ENCODE results near the gene EIF4E. TPM values are rescaled to one million over a fixed set of nuclear protein-coding genes. Genes with fewer than 3 reads are reported as not detected.

The EIF4E gene
- total RNA-seq, 4 donors from 2014 or later, result 35.7 to 67.5 (median 56.0) TPM

DNA sequence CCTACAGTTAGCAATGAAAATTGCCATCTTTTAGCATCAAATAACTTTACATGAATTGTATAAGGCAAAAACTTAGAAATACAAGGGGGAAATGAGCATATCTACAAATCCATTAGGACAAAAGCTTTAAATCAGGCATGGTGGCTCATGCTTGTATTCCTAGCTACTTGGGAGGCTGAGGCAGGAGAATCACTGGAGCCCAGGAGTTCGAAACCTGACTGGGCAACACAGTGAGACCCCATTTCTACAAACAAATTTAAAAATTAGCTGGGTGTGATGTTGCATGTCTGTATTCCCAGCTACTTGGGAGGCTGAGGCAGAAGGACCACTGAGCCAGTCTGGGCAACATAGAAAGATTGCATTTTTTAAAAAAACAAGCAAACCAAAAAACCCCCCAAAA, 61.3 kb downstream of the EIF4E start:
- ATAC-seq (no peak), DNase-seq (no peak)
- Histone ChIP-seq H3K36me3 (no peaks in the 10 kb centered on the region), H3K9me3 (no peaks in the 10 kb centered on the region), H3K4me3 (no peak overlapping the region), H3K4me1 (no peaks in the 10 kb centered on the region), H3K27ac (no peak overlapping the region), H3K27me3 (no peaks in the 10 kb centered on the region)
- TF ChIP-seq, protein P1, sequence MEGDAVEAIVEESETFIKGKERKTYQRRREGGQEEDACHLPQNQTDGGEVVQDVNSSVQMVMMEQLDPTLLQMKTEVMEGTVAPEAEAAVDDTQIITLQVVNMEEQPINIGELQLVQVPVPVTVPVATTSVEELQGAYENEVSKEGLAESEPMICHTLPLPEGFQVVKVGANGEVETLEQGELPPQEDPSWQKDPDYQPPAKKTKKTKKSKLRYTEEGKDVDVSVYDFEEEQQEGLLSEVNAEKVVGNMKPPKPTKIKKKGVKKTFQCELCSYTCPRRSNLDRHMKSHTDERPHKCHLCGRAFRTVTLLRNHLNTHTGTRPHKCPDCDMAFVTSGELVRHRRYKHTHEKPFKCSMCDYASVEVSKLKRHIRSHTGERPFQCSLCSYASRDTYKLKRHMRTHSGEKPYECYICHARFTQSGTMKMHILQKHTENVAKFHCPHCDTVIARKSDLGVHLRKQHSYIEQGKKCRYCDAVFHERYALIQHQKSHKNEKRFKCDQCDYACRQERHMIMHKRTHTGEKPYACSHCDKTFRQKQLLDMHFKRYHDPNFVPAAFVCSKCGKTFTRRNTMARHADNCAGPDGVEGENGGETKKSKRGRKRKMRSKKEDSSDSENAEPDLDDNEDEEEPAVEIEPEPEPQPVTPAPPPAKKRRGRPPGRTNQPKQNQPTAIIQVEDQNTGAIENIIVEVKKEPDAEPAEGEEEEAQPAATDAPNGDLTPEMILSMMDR (IDR thresholded peaks at IDR 0.05 in 4 of 5, conservative IDR thresholded peaks at IDR 0.05 in 1 of 5), result no peak
- no peak for TF ChIP-seq POLR2A (IDR thresholded peaks at IDR 0.05)
- in situ Hi-C loops (cut with MboI; ENCODE audit: low sequenced_read_pairs in 4 of 4) (no loop called here), intact Hi-C loops (cut with DNase I; ENCODE audit: low total_unique reads) (no loop called here)

DNA sequence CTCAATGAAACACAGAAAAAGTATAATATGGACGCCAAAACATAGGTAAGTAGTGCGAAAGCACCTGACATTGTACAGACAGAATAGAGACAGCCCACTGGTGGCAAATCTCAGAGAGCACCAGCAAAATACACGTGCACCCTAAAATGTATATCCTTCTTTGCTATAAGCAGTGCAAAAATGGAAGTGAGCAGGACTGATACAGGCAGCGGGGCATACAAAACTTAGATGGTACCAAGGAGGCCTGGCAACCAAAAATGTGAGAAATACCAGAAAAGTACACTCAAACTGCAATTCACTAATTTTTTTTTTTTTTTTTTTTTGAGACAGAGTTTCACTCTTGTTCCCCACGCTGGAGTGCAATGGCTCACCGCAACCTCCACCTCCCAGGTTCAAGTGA, 63.9 kb downstream of the EIF4E start:
- no peak overlapping the region for H3K4me3 ChIP-seq
- H3K9me3 ChIP-seq, result no peaks in the 10 kb centered on the region
- no peaks in the 10 kb centered on the region for H3K27me3 ChIP-seq
- in situ Hi-C loops (cut with MboI; ENCODE audit: low sequenced_read_pairs in 4 of 4), result no loop called here
- H3K27ac ChIP-seq, result no peak overlapping the region
- H3K36me3 ChIP-seq, result no peaks in the 10 kb centered on the region
- intact Hi-C loops (cut with DNase I; ENCODE audit: low total_unique reads), result no loop called here
- no peak for DNase-seq
- TF ChIP-seq, protein P1 (IDR thresholded peaks at IDR 0.05 in 4 of 5, conservative IDR thresholded peaks at IDR 0.05 in 1 of 5), result no peak
- no peak for TF ChIP-seq POLR2A (IDR thresholded peaks at IDR 0.05)
- no peaks in the 10 kb centered on the region for H3K4me1 ChIP-seq
- no peak for ATAC-seq

DNA sequence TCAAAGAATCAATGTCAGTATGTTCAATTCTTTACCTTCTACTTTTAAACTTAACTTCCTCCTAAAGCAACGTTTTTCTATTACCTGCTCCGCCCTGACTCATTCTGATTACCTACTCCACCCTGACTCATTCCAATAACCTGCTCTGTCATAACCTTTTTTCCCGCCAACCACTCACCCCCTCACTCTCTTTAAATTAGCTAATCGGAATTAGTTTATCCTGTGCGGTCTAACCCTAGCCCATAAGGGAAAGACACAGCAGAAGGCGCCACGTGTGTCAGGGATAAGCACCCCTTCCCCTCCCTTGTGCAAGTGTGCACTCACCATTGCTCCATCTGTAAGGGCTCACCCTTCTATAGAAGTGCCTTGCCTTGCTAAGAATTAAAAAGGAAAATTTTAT, 64.4 kb downstream of the EIF4E start:
- intact Hi-C loops (cut with DNase I; ENCODE audit: low total_unique reads) (no loop called here), in situ Hi-C loops (cut with MboI; ENCODE audit: low sequenced_read_pairs in 4 of 4) (no loop called here)
- TF ChIP-seq, protein P1 (IDR thresholded peaks at IDR 0.05 in 4 of 5, conservative IDR thresholded peaks at IDR 0.05 in 1 of 5), result no peak
- TF ChIP-seq POLR2A (IDR thresholded peaks at IDR 0.05), result no peak

DNA sequence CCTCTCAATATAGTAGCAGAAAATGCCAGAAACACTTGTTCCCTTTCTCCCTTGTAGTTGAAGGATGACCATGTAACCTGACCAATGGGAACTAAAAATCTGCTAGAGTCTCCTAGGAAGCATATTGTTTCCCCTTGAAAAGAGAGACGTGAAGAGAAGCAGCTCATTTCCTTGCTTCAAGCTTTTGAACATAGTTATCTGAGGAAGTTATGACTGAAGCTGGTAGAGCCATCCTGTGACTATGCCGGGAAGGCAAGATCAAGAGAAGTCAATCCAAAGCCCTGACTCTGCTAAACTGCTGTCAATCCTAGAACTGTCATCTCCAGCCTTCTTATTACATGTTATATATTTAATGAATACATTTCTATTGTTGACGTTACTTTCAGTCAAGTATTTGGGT, 66.6 kb downstream of the EIF4E start:
- no peak for DNase-seq
- intact Hi-C loops (cut with DNase I; ENCODE audit: low total_unique reads) (no loop called here), in situ Hi-C loops (cut with MboI; ENCODE audit: low sequenced_read_pairs in 4 of 4) (no loop called here)
- no peaks in the 10 kb centered on the region for H3K9me3 ChIP-seq
- H3K27ac ChIP-seq, result no peak overlapping the region
- TF ChIP-seq POLR2A (IDR thresholded peaks at IDR 0.05), result no peak
- TF ChIP-seq, protein P1 (IDR thresholded peaks at IDR 0.05 in 4 of 5, conservative IDR thresholded peaks at IDR 0.05 in 1 of 5), result no peak
- H3K27me3 ChIP-seq, result no peaks in the 10 kb centered on the region
- no peak overlapping the region for H3K4me3 ChIP-seq
- no peaks in the 10 kb centered on the region for H3K4me1 ChIP-seq
- no peak for ATAC-seq
- H3K36me3 ChIP-seq, result no peaks in the 10 kb centered on the region

More for the DNA sequence above, 64.4 kb downstream of the EIF4E start:
- no peak overlapping the region for H3K4me3 ChIP-seq
- ATAC-seq, result no peak
- no peak overlapping the region for H3K27ac ChIP-seq
- no peaks in the 10 kb centered on the region for H3K9me3 ChIP-seq
- no peak for DNase-seq
- H3K27me3 ChIP-seq, result no peaks in the 10 kb centered on the region
- no peaks in the 10 kb centered on the region for H3K36me3 ChIP-seq
- H3K4me1 ChIP-seq, result no peaks in the 10 kb centered on the region

All from gastrocnemius medialis (tissue), 4 donors.